DOHH2 (cell line): Measurements from ENCODE around the gene COL25A1.

ENCODE experiments used
- H3F3A ChIP-seq: fragments of 200-600 bp; sonication (generic), shearing (Covaris generic); 2 replicates; pipeline ENCODE4 v1.6.0; 2016; ENCODE audit warnings: antibody characterized with exemption, mild to moderate bottlenecking; ENCODE audit not compliant: control insufficient read depth, insufficient read depth
- H3K27ac ChIP-seq: fragments of 200-600 bp; sonication (generic); 2 replicates; pipeline ENCODE4 v1.5.1; 2014; ENCODE audit warnings: low read depth, mild to moderate bottlenecking, low read length, moderate library complexity
- H3K27me3 ChIP-seq: fragments of 200-600 bp; sonication (generic); 2 replicates; pipeline ENCODE4 v1.6.1; 2014; ENCODE audit warnings: mild to moderate bottlenecking, low read length, mixed read lengths; ENCODE audit not compliant: control insufficient read depth
- H3K36me3 ChIP-seq: fragments of 200-600 bp; sonication (generic); 2 replicates; pipeline ENCODE4 v1.6.1; 2014; ENCODE audit warnings: mild to moderate bottlenecking, low read length, moderate library complexity, mixed read lengths; ENCODE audit not compliant: control insufficient read depth
- H3K4me1 ChIP-seq: fragments of 200-600 bp; sonication (generic); 2 replicates; pipeline ENCODE4 v1.6.1; 2014; ENCODE audit warnings: mild to moderate bottlenecking, low read length, mixed read lengths; ENCODE audit not compliant: control insufficient read depth
- H3K4me2 ChIP-seq: fragments of 200-600 bp; sonication (generic); 2 replicates; pipeline ENCODE4 v1.6.0; 2014; ENCODE audit warnings: mild to moderate bottlenecking, low read length, moderate library complexity
- H3K4me3 ChIP-seq: fragments of 200-600 bp; sonication (generic); 2 replicates; pipeline ENCODE4 v1.5.1; 2014; ENCODE audit warnings: mild to moderate bottlenecking, low read length, mixed read lengths
- H3K79me2 ChIP-seq: fragments of 200-600 bp; sonication (generic); 2 replicates; pipeline ENCODE4 v1.6.1; 2014; ENCODE audit warnings: mild to moderate bottlenecking, low read length, mixed read lengths; ENCODE audit not compliant: control insufficient read depth
- H3K9me2 ChIP-seq: fragments of 200-600 bp; sonication (generic); replicated peaks from 2 replicates; pipeline ENCODE4 v1.6.1; 2014; ENCODE audit warnings: mild to moderate bottlenecking, low read length, mixed read lengths; ENCODE audit not compliant: control insufficient read depth
- H3K9me3 ChIP-seq: fragments of 200-600 bp; sonication (generic); 2 replicates; pipeline ENCODE4 v1.6.1; 2014; ENCODE audit warnings: antibody characterized with exemption, low read length, mixed read lengths; ENCODE audit not compliant: control insufficient read depth, insufficient read depth
- H4K20me1 ChIP-seq: fragments of 200-600 bp; sonication (generic); 2 replicates; pipeline ENCODE4 v1.6.0; 2014; ENCODE audit warnings: low read depth, mild to moderate bottlenecking, antibody characterized with exemption, low read length, moderate library complexity; ENCODE audit not compliant: control insufficient read depth, insufficient read depth
- CTCF ChIP-seq: fragments of 200-600 bp; sonication (generic); IDR thresholded peaks from one replicate; pipeline ENCODE4 v1.5.1; 2014; ENCODE audit warnings: antibody characterized with exemption, mild to moderate bottlenecking, low read depth, low read length; ENCODE audit not compliant: poor library complexity, severe bottlenecking
- EZH2phosphoT487 ChIP-seq: fragments of 200-600 bp; sonication (generic); IDR thresholded peaks from 2 replicates; pipeline ENCODE4 v1.6.1; 2017; ENCODE audit warnings: borderline replicate concordance, mild to moderate bottlenecking, antibody characterized with exemption, low read length, moderate library complexity, mixed read lengths

The COL25A1 gene

GRCh38 chr4:109155084-109155483 lies 147.4 kb downstream of the COL25A1 start:
- no peaks in the 10 kb centered on the region for H3K36me3 ChIP-seq
- no peaks in the 10 kb centered on the region for H4K20me1 ChIP-seq
- H3K27me3 ChIP-seq, result no peaks in the 10 kb centered on the region; the same call in 1 of the 2 replicates
- H3K27ac ChIP-seq, result no peak overlapping the region
- no peaks in the 10 kb centered on the region for H3K9me2 ChIP-seq
- H3K4me1 ChIP-seq, result no peaks in the 10 kb centered on the region
- no peaks in the 10 kb centered on the region for H3K9me3 ChIP-seq
- no peaks in the 10 kb centered on the region for H3F3A ChIP-seq
- no peak for TF ChIP-seq EZH2phosphoT487
- TF ChIP-seq CTCF, result no peak
- H3K4me3 ChIP-seq, result no peak overlapping the region
- no peak overlapping the region for H3K4me2 ChIP-seq
- no peaks in the 10 kb centered on the region for H3K79me2 ChIP-seq

- TF ChIP-seq EZH2phosphoT487 (no peak), CTCF (no peak)
- no peak overlapping the region for H3K4me2 ChIP-seq
- H3F3A ChIP-seq, result no peaks in the 10 kb centered on the region
- H3K9me2 ChIP-seq, result no peaks in the 10 kb centered on the region
- no peaks in the 10 kb centered on the region for H3K79me2 ChIP-seq
- H4K20me1 ChIP-seq, result no peaks in the 10 kb centered on the region
- H3K36me3 ChIP-seq, result no peaks in the 10 kb centered on the region
- H3K4me1 ChIP-seq, result no peaks in the 10 kb centered on the region
- no peak overlapping the region for H3K27ac ChIP-seq
- H3K27me3 ChIP-seq, result peaks cover 2% of the 10 kb centered on the region; the same call in 1 of the 2 replicates
- H3K4me3 ChIP-seq, result no peak overlapping the region
- no peaks in the 10 kb centered on the region for H3K9me3 ChIP-seq
These were observed 148.0 kb downstream of the COL25A1 start for GRCh38 chr4:109154424-109154823.

- H3K36me3 ChIP-seq, result no peaks in the 10 kb centered on the region
- H3K27me3 ChIP-seq, result 0 out of 2 replicates have a peak, but pooled peaks cover 5% of the 10 kb centered on the region
- no peaks in the 10 kb centered on the region for H4K20me1 ChIP-seq
- H3K9me3 ChIP-seq, result no peaks in the 10 kb centered on the region
- no peak overlapping the region for H3K4me2 ChIP-seq
- no peak for TF ChIP-seq EZH2phosphoT487
- TF ChIP-seq CTCF, result no peak
- no peaks in the 10 kb centered on the region for H3K79me2 ChIP-seq
- H3F3A ChIP-seq, result no peaks in the 10 kb centered on the region
- H3K27ac ChIP-seq, result no peak overlapping the region
- H3K4me3 ChIP-seq, result no peak overlapping the region
- H3K9me2 ChIP-seq, result no peaks in the 10 kb centered on the region
- H3K4me1 ChIP-seq, result no peaks in the 10 kb centered on the region
These were observed 152.6 kb downstream of the COL25A1 start for GRCh38 chr4:109149836-109150235.

GRCh38 chr4:109148577-109149075 lies 153.8 kb downstream of the COL25A1 start:
- H4K20me1 ChIP-seq, result no peaks in the 10 kb centered on the region
- H3K36me3 ChIP-seq, result no peaks in the 10 kb centered on the region

More at GRCh38 chr4:109148577-109149075, 153.8 kb downstream of the COL25A1 start:
- Histone ChIP-seq H3K4me3 (no peak overlapping the region), H3F3A (no peaks in the 10 kb centered on the region), H3K4me2 (no peak overlapping the region), H3K27me3 (0 out of 2 replicates have a peak, but pooled peaks cover 5% of the 10 kb centered on the region), H3K4me1 (no peaks in the 10 kb centered on the region), H3K9me2 (no peaks in the 10 kb centered on the region), H3K27ac (no peak overlapping the region), H3K9me3 (no peaks in the 10 kb centered on the region), H3K79me2 (no peaks in the 10 kb centered on the region)
- no peak for TF ChIP-seq CTCF
- TF ChIP-seq EZH2phosphoT487, result no peak
